Measurements from ENCODE around the gene GRPR.
"Not testable (repeated sequence)": the region's sequence is repeated elsewhere in the genome, so short reads cannot be mapped to it uniquely, and the experiment has no call there.

GRCh38 chrX:16183843-16184242, 60.5 kb downstream of the GRPR start:
- not testable (repeated sequence) for TF ChIP-seq CTCF (IDR thresholded peaks at IDR 0.05 in 2 of 3, conservative IDR thresholded peaks at IDR 0.05 in 1 of 3; ENCODE audit: control insufficient read depth in 2 of 3, extremely low read depth in 1 of 3, insufficient read depth in 1 of 3, low read depth in 3 of 3, low read length in 3 of 3); FOS (IDR thresholded peaks at IDR 0.05; ENCODE audit: borderline replicate concordance, extremely low read depth, insufficient read length); NR2C2 (IDR thresholded peaks at IDR 0.05; ENCODE audit: borderline replicate concordance, control insufficient read depth, insufficient read length, low read depth); SKIL (IDR thresholded peaks at IDR 0.05; ENCODE audit: low read depth, poor library complexity, severe bottlenecking); ETV6 (conservative IDR thresholded peaks at IDR 0.05 in 1 of 2, IDR thresholded peaks at IDR 0.05 in 1 of 2; ENCODE audit: borderline replicate concordance in 1 of 2, low read depth in 1 of 2); RAD51 (IDR thresholded peaks at IDR 0.05); ZBTB4 (CRISPR knock-in tag; IDR thresholded peaks at IDR 0.05)
